Measurements from ENCODE around the gene OR8D1. TPM values are rescaled to one million over a fixed set of nuclear protein-coding genes. Genes with fewer than 3 reads are reported as not detected.

OR8D1 gene
- polyA plus RNA-seq, 1 donor from 2014 or later, result not detected

- H3K27ac ChIP-seq (ENCODE audit: low read length), result no peak overlapping the region
- no peak overlapping the region for H3K9ac ChIP-seq (ENCODE audit: low read length)
- H2AFZ ChIP-seq (ENCODE audit: low read depth, low read length), result no peak overlapping the region
- peak; percentile 65 for TF ChIP-seq RAD21 (conservative IDR thresholded peaks at IDR 0.05)
- peak; percentile 62 for TF ChIP-seq SMC3 (conservative IDR thresholded peaks at IDR 0.05; ENCODE audit: poor library complexity)
- TF ChIP-seq, protein P1, sequence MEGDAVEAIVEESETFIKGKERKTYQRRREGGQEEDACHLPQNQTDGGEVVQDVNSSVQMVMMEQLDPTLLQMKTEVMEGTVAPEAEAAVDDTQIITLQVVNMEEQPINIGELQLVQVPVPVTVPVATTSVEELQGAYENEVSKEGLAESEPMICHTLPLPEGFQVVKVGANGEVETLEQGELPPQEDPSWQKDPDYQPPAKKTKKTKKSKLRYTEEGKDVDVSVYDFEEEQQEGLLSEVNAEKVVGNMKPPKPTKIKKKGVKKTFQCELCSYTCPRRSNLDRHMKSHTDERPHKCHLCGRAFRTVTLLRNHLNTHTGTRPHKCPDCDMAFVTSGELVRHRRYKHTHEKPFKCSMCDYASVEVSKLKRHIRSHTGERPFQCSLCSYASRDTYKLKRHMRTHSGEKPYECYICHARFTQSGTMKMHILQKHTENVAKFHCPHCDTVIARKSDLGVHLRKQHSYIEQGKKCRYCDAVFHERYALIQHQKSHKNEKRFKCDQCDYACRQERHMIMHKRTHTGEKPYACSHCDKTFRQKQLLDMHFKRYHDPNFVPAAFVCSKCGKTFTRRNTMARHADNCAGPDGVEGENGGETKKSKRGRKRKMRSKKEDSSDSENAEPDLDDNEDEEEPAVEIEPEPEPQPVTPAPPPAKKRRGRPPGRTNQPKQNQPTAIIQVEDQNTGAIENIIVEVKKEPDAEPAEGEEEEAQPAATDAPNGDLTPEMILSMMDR (IDR thresholded peaks at IDR 0.05; ENCODE audit: poor library complexity, severe bottlenecking), result peak; percentile 47
- TF ChIP-seq MXI1 (conservative IDR thresholded peaks at IDR 0.05; ENCODE audit: poor library complexity, severe bottlenecking), result no peak
- H3K4me3 ChIP-seq (ENCODE audit: low read length), result no peak overlapping the region
- no peaks in the 10 kb centered on the region for H3K36me3 ChIP-seq (ENCODE audit: insufficient read depth, low read length)
- no peaks in the 10 kb centered on the region for H3F3A ChIP-seq (ENCODE audit: insufficient read depth, low read length, poor library complexity, severe bottlenecking)
- H4K20me1 ChIP-seq (ENCODE audit: insufficient read depth), result no peaks in the 10 kb centered on the region
- no peaks in the 10 kb centered on the region for H3K79me2 ChIP-seq (replicated peaks; ENCODE audit: insufficient read depth, low read length)
- H3K9me2 ChIP-seq (ENCODE audit: insufficient read depth, low read length), result no peaks in the 10 kb centered on the region
- H3K4me2 ChIP-seq (ENCODE audit: low read length), result no peak overlapping the region
- no peaks in the 10 kb centered on the region for H3K9me3 ChIP-seq (ENCODE audit: low read length)
- no peaks in the 10 kb centered on the region for H3K27me3 ChIP-seq (ENCODE audit: insufficient read depth, low read depth, low read length)
Observed at GRCh38 chr11:124329787-124330478, 16.2 kb upstream of the OR8D1 start.

- Histone ChIP-seq H4K20me1 (ENCODE audit: insufficient read depth) (no peaks in the 10 kb centered on the region), H3K4me3 (ENCODE audit: low read length) (no peak overlapping the region), H3K9me3 (ENCODE audit: low read length) (no peaks in the 10 kb centered on the region), H3K27ac (ENCODE audit: low read length) (no peak overlapping the region), H3F3A (ENCODE audit: insufficient read depth, low read length, poor library complexity, severe bottlenecking) (no peaks in the 10 kb centered on the region), H2AFZ (ENCODE audit: low read depth, low read length) (no peak overlapping the region), H3K79me2 (replicated peaks; ENCODE audit: insufficient read depth, low read length) (no peaks in the 10 kb centered on the region), H3K9ac (ENCODE audit: low read length) (no peak overlapping the region), H3K4me2 (ENCODE audit: low read length) (no peak overlapping the region), H3K27me3 (ENCODE audit: insufficient read depth, low read depth, low read length) (no peaks in the 10 kb centered on the region), H3K9me2 (ENCODE audit: insufficient read depth, low read length) (no peaks in the 10 kb centered on the region), H3K36me3 (ENCODE audit: insufficient read depth, low read length) (no peaks in the 10 kb centered on the region)
- TF ChIP-seq EZH2 (IDR thresholded peaks at IDR 0.05; ENCODE audit: borderline replicate concordance, insufficient read depth, low read length, poor library complexity, severe bottlenecking) (no peak), REST (IDR thresholded peaks at IDR 0.05; ENCODE audit: borderline replicate concordance) (no peak), TAF1 (IDR thresholded peaks at IDR 0.05; ENCODE audit: low read depth) (no peak), RAD21 (conservative IDR thresholded peaks at IDR 0.05) (no peak)
- TF ChIP-seq, protein P1 (IDR thresholded peaks at IDR 0.05; ENCODE audit: poor library complexity, severe bottlenecking), result no peak
Observed at GRCh38 chr11:124327775-124328174, 14.0 kb upstream of the OR8D1 start.
